ENCODE measurements around the gene MIPOL1.

DNA sequence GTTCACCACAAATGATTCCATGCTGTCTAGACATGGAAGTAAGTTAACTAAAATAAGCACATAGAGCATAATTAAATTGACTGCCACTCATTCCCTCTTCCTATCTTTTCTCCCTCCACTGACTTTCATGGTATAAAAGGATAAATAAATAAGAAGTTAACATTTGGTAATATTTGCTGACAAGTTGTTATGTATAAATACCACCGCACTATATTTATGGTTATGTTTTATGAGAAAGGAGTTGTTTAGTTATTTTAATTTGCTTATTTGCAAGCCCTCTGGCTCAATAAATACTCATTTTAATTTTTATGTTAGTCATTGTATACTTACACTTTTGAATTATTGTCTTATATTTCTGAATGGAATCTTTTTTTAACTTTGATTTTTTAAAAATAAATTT is 113.5 kb downstream of the MIPOL1 start:
- TF ChIP-seq, protein P1, sequence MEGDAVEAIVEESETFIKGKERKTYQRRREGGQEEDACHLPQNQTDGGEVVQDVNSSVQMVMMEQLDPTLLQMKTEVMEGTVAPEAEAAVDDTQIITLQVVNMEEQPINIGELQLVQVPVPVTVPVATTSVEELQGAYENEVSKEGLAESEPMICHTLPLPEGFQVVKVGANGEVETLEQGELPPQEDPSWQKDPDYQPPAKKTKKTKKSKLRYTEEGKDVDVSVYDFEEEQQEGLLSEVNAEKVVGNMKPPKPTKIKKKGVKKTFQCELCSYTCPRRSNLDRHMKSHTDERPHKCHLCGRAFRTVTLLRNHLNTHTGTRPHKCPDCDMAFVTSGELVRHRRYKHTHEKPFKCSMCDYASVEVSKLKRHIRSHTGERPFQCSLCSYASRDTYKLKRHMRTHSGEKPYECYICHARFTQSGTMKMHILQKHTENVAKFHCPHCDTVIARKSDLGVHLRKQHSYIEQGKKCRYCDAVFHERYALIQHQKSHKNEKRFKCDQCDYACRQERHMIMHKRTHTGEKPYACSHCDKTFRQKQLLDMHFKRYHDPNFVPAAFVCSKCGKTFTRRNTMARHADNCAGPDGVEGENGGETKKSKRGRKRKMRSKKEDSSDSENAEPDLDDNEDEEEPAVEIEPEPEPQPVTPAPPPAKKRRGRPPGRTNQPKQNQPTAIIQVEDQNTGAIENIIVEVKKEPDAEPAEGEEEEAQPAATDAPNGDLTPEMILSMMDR (IDR thresholded peaks at IDR 0.05): no peak
- no peak for TF ChIP-seq POLR2A (IDR thresholded peaks at IDR 0.05)

All from tibial nerve (tissue), 3 donors.